Aorta (tissue), 5 donors: ENCODE data around the gene CLUH. TPM values are rescaled to one million over a fixed set of nuclear protein-coding genes. Genes with fewer than 3 reads are reported as not detected.

Experiments
- ATAC-seq: fragments of 200-7000 bp; cut with Tn5 transposase; one replicate; pipeline ENCODE4 v1.9.1; 2022; ENCODE audit warnings: moderate library complexity; ENCODE audit not compliant: low FRiP score
- DNase-seq, 2 donors: peaks; one replicate each; pipeline ENCODE4 v3.0.0-alpha.2; 2020
- H3K27ac ChIP-seq, 2 donors: one replicate each; pipeline ENCODE4 v1.5.1; 2013; ENCODE audit warnings: low read length in 2 of 2, mild to moderate bottlenecking in 2 of 2, moderate library complexity in 2 of 2, control low read depth in 1 of 2, inconsistent platforms in 1 of 2, low read depth in 1 of 2
- H3K27me3 ChIP-seq, 2 donors: one replicate each; pipeline ENCODE4 v1.6.1; 2013; ENCODE audit warnings: control low read depth in 1 of 2, low read length in 1 of 2, mild to moderate bottlenecking in 1 of 2, moderate library complexity in 1 of 2; ENCODE audit not compliant: insufficient read depth in 2 of 2, control insufficient read depth in 1 of 2
- H3K36me3 ChIP-seq, 2 donors: one replicate each; pipeline ENCODE4 v1.6.1; 2013; ENCODE audit warnings: control low read depth in 1 of 2, low read length in 1 of 2, mild to moderate bottlenecking in 1 of 2; ENCODE audit not compliant: insufficient read depth in 2 of 2, control insufficient read depth in 1 of 2
- H3K4me1 ChIP-seq, 2 donors: one replicate each; pipeline ENCODE4 v1.6.1; 2013; ENCODE audit warnings: low read length in 2 of 2, control low read depth in 1 of 2, mild to moderate bottlenecking in 1 of 2, moderate library complexity in 1 of 2; ENCODE audit not compliant: insufficient read depth in 2 of 2, control insufficient read depth in 1 of 2
- H3K4me3 ChIP-seq, 2 donors: one replicate each; pipeline ENCODE4 v1.5.1; 2013; ENCODE audit warnings: low read length in 2 of 2, control low read depth in 1 of 2, mild to moderate bottlenecking in 1 of 2
- H3K9me3 ChIP-seq: one replicate; pipeline ENCODE4 v1.6.1; 2013; ENCODE audit warnings: mild to moderate bottlenecking, low read length; ENCODE audit not compliant: control insufficient read depth
- WGBS, 2 donors: extraction: QIAGEN DNeasy Blood & Tissue Kit; methylation state at CpG; one replicate each; pipeline ENCODE4 v1.1.7; 2013; 5-methylcytosine and 5-hydroxymethylcytosine counted together
- intact Hi-C, 2 donors: fragments of 100-400 bp; cut with DNase I; formaldehyde crosslinking; loops; one replicate each; pipeline versions ENCODE4 v1.14.2 to v1.15.0; 2022
- polyA plus RNA-seq, 2 donors: library from polyadenylated mRNA; stranded (reverse); fragments of 200-250 nt; gene quantifications; one replicate each; pipeline ENCODE4 v1.2.3, GENCODE V29; 2013
- total RNA-seq, 2 donors: library from RNA; stranded (reverse); fragmentation: NEBNext Ultra II Directional; extraction: Animal tissue kit (Norgen Biotek cat#: 25700); gene quantifications; one replicate each; pipeline ENCODE4 v1.2.1, GENCODE V29; 2021
- donor health status: healthy with polysubstance abuse.
- donor health status: Bipolar disorder and iron deficiency.
- donor health status: DM: no; HTN: no; CAD: no.
- donor health status: DM: no; HTN: no; CAD: no.
- donor health status: DM: yes; HTN: yes; CAD: no.

Gene CLUH
- total and polyA plus RNA-seq, 4 donors = 17.3 to 35.1 (median 28.5) TPM

- Histone ChIP-seq H3K27ac (no peak overlapping the region), H3K4me3 (no peak overlapping the region), H3K36me3 (no peaks in the 10 kb centered on the region), H3K4me1 (no peaks in the 10 kb centered on the region), H3K9me3 (no peaks in the 10 kb centered on the region), H3K27me3 (no peaks in the 10 kb centered on the region)
- WGBS, 2 donors = 87 to 90% methylated on average over 59 to 71 of the region's 71 CpGs
- intact Hi-C loops = no loop called here
- ATAC-seq = no peak
- peak in 1 of 2 donors; percentile 46 for DNase-seq
These were observed 19.4 kb downstream of the CLUH start for GRCh38 chr17:2691965-2692780.

DNA sequence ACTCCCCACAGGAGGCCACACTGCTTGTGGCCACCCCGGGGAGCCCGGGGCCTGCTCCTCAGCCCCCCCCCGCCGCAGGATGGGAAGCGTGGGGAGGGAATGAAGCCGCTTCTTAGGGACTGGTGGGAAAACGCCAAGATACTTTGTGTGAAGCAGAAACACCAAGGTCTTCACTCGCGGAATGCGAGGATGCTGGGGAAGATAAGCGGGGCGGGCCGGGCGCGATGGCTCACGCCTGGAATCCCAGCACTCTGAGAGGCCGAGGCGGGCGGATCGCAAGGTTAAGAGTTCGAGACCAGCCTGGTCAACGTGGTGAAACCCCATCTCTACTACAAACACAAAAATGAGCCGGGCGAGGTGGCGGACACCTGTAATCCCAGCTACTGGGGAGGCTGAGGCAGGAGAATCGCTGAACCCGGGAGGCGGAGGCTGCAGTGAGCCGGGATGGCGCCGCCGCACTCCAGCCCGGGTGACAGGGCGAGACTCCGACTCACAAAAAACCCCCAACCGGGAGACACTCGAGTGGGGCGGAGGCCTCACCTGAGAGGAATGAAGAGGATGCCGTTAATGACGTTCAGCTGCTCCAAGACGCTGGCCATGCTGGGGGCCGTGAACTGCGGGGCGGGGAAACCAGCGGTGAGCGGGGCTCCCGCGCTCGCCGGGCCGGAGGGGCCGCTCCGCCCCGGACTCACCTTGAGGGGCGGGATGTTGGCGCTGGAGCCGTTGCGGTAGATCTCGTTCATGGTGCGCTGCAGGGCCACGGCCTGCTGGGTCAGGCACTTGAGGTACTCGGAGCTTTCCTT is 20.3 kb downstream of the CLUH start:
- H3K36me3 ChIP-seq = no peaks in the 10 kb centered on the region
- no peak overlapping the region for H3K27ac ChIP-seq
- H3K4me3 ChIP-seq = no peak overlapping the region
- WGBS, 2 donors = 94 to 95% methylated on average over 62 of the region's 62 CpGs
- no peaks in the 10 kb centered on the region for H3K9me3 ChIP-seq
- ATAC-seq = no peak
- intact Hi-C loops = no loop called here
- H3K27me3 ChIP-seq = no peaks in the 10 kb centered on the region
- H3K4me1 ChIP-seq = no peaks in the 10 kb centered on the region
- DNase-seq = peak in 1 of 2 donors; percentile 40

DNA sequence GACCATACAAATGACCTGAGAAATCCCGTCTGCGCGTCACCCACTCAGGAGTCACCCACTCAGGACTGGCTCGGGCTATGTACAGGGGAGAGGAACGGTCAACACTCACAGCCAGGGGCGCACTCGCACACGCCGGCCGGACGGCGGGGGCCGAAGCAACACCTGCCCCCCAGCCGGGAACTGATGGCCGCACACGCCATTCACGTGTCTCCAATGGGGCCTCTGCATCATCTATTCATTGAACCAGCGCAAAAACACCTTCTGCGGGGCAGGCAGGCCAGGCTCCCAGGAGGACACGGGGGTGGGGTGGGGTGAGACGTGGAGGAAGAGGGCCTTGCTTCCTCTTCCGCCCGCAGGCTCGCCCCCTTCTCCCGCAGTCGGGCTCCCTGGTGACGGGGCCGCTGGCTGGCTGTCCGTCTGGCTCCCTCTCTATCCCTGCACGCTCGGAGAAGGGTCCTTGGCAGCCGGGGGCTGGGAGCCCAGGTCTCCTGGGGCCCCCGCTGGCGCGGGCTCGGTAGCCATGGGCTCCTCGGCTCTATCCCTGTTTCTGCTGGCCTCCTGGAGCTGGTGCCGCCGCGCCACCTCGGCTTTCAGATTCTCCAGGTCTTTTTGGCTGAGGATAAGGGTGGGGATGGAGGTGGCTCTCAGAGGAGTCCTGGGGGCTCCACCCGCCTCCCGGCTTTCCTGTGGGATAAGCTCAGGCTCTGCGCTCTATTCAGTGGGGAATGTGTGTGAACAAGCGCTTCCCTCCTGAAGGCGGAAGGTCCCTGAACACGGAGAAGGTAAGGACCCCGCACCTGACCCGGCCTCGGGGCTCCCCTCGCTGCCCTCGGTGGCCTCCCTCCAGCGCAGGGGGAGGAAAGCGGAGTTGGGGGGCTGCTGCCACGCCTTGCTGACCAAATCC is 21.1 kb downstream of the CLUH start:
- no peaks in the 10 kb centered on the region for H3K36me3 ChIP-seq
- H3K4me1 ChIP-seq = no peaks in the 10 kb centered on the region

DNA sequence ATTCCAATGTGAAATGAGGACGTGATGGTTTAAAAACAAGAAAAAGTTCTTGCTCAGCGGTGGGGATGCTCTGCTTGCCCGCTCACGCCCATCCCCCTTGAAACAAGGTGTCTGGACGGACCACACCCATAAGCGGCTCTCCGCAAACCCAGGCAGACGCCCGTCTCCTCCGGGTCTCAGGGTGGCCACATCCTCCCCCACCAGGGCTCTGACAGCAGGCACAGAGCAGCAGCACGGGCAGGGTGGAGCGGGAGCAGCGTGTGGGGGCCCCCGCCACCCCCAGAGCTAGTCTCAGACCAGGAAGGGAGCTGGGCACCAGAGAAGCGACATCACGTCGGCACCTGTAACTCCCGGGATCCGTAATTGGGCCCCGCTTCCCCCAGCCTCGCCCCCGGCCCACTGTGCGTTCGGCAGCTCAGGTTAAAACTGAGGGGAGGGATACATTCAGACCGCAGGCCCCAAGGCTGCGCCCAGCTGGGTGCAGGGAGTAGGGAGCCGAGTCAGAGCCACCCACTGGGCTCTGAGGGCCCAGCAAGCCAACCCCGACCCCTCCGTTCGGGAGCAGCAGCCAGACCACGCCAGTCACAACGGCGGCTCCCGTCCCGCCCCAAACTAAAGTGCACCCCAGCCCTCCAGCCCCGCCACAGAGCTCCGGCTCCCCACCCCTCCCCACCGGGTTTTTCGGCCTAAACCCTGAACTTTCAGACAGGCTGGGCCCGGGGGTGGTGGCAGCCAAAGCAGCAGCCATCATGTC is 22.0 kb downstream of the CLUH start:
- intact Hi-C loops = loop anchor here (10.0 kb wide), 2 partner anchors 95 to 175 kb away; partner anchors contain the start of genes METTL16 (in 2 of the 2) and PAFAH1B1 (in 1 of the 2)
- Histone ChIP-seq H3K36me3 (no peaks in the 10 kb centered on the region), H3K4me3 (no peak overlapping the region), H3K27me3 (no peaks in the 10 kb centered on the region), H3K27ac (no peak overlapping the region), H3K9me3 (no peaks in the 10 kb centered on the region), H3K4me1 (no peaks in the 10 kb centered on the region)
- DNase-seq (peak; percentile 39 to 74), ATAC-seq (no peak)
- WGBS, 2 donors = 57 to 69% methylated on average over 39 to 40 of the region's 40 CpGs

More for the DNA sequence above, 21.1 kb downstream of the CLUH start:
- WGBS, 2 donors = 87 to 88% methylated on average over 43 to 55 of the region's 55 CpGs
- intact Hi-C loops = no loop called here
- no peak for ATAC-seq
- peak in 1 of 2 donors; percentile 34 for DNase-seq
- no peaks in the 10 kb centered on the region for H3K9me3 ChIP-seq
- H3K4me3 ChIP-seq = no peak overlapping the region
- H3K27me3 ChIP-seq = no peaks in the 10 kb centered on the region
- H3K27ac ChIP-seq = no peak overlapping the region

GRCh38 chr17:2688351-2689342 is 22.9 kb downstream of the CLUH start:
- Histone ChIP-seq H3K4me3 (no peak overlapping the region), H3K36me3 (peaks cover 3 to 4% of the 10 kb centered on the region in 2 donors), H3K4me1 (no peaks in the 10 kb centered on the region), H3K27ac (no peak overlapping the region), H3K9me3 (no peaks in the 10 kb centered on the region), H3K27me3 (no peaks in the 10 kb centered on the region)
- intact Hi-C loops = loop anchor here (10.0 kb wide), 2 partner anchors 94 to 174 kb away; partner anchors contain the start of genes METTL16 (in 2 of the 2) and PAFAH1B1 (in 1 of the 2)
- 63 to 66% methylated on average over 27 of the region's 27 CpGs for WGBS, 2 donors
- DNase-seq = peak in 1 of 2 donors; percentile 45
- no peak for ATAC-seq

DNA sequence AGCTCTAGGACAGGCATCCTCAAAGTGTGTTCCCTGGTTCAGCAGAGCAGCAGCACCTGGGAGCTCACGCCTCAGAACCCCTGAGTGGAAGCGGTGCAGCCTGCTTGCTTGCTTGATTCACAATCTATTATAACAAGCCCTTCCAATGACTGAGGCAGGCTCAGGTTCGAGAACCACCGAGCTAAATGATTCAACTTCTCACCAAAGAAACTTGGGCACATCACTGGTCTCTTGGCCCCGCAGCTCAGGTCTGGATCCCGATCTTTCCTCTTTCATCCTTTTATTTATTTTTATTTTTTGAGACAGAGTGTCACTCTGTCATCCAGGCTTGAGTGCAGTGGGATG is 24.5 kb downstream of the CLUH start:
- intact Hi-C loops = loop anchor here (10.0 kb wide), 2 partner anchors 92 to 172 kb away; partner anchors contain the start of genes METTL16 (in 2 of the 2) and PAFAH1B1 (in 1 of the 2)
- WGBS, 2 donors = 48 to 49% methylated on average over 6 of the region's 6 CpGs
- no peak for ATAC-seq
- no peaks in the 10 kb centered on the region for H3K4me1 ChIP-seq
- peaks cover 3 to 4% of the 10 kb centered on the region in 2 donors for H3K36me3 ChIP-seq
- no peaks in the 10 kb centered on the region for H3K27me3 ChIP-seq
- H3K27ac ChIP-seq = no peak overlapping the region
- H3K4me3 ChIP-seq = no peak overlapping the region
- DNase-seq = no peak
- H3K9me3 ChIP-seq = no peaks in the 10 kb centered on the region

DNA sequence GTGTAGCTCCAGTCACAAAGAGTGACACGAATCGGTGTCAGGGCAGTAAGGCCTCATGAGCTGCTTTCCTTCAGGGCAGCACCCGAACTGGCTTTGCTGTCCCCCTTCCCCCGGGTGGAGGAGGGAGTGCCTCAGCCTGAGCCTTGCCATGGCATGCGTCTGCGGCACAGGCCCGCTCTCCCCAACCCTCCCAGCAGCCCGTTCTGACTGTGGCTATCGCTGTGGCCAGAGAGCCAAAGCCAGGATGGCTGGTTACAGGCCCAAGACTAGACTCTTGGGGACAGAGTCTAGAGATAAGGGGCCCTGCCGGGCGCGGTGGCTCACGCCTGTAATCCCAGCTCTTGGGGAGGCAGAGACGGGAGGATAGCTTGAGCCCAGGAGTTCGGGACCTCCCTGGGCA is 25.9 kb downstream of the CLUH start:
- ATAC-seq (no peak), DNase-seq (no peak)
- intact Hi-C loops = loop anchor here (10.0 kb wide), 2 partner anchors 91 to 171 kb away; partner anchors contain the start of genes METTL16 (in 2 of the 2) and PAFAH1B1 (in 1 of the 2)
- H3K9me3 ChIP-seq = no peaks in the 10 kb centered on the region
- H3K4me1 ChIP-seq = no peaks in the 10 kb centered on the region
- no peak overlapping the region for H3K27ac ChIP-seq
- peaks cover 4 to 8% of the 10 kb centered on the region in 2 donors for H3K36me3 ChIP-seq
- no peaks in the 10 kb centered on the region for H3K27me3 ChIP-seq
- no peak overlapping the region for H3K4me3 ChIP-seq
- 81 to 84% methylated on average over 15 of the region's 15 CpGs for WGBS, 2 donors
